ENCODE results near the gene TM2D3.

TM2D3 gene

GRCh38 chr15:101599091-101599490 lies 53.1 kb downstream of the TM2D3 start:
- H3K4me1 ChIP-seq (ENCODE audit: insufficient read depth, low read length), result peaks cover 8% of the 10 kb centered on the region

GRCh38 chr15:101597360-101597928 lies 54.7 kb downstream of the TM2D3 start:
- Histone ChIP-seq H3K4me1 (ENCODE audit: insufficient read depth, low read length) (peaks cover 8% of the 10 kb centered on the region), H3K36me3 (ENCODE audit: insufficient read depth, low read length) (no peaks in the 10 kb centered on the region), H3K9me3 (ENCODE audit: low read length) (peaks cover 2% of the 10 kb centered on the region), H2AFZ (ENCODE audit: low read depth, low read length) (no peak overlapping the region), H3K27me3 (ENCODE audit: insufficient read depth, low read length) (no peaks in the 10 kb centered on the region), H3K4me3 (ENCODE audit: low read length) (no peak overlapping the region)

More at GRCh38 chr15:101599091-101599490, 53.1 kb downstream of the TM2D3 start:
- no peak overlapping the region for H2AFZ ChIP-seq (ENCODE audit: low read depth, low read length)
- no peak overlapping the region for H3K4me3 ChIP-seq (ENCODE audit: low read length)
- H3K9me3 ChIP-seq (ENCODE audit: low read length), result peaks cover 2% of the 10 kb centered on the region
- no peaks in the 10 kb centered on the region for H3K36me3 ChIP-seq (ENCODE audit: insufficient read depth, low read length)
- no peaks in the 10 kb centered on the region for H3K27me3 ChIP-seq (ENCODE audit: insufficient read depth, low read length)

GRCh38 chr15:101596633-101597032 lies 55.5 kb downstream of the TM2D3 start:
- Histone ChIP-seq H3K9me3 (ENCODE audit: low read length) (peaks cover 2% of the 10 kb centered on the region), H3K36me3 (ENCODE audit: insufficient read depth, low read length) (no peaks in the 10 kb centered on the region), H2AFZ (ENCODE audit: low read depth, low read length) (no peak overlapping the region), H3K4me1 (ENCODE audit: insufficient read depth, low read length) (peaks cover 8% of the 10 kb centered on the region), H3K27me3 (ENCODE audit: insufficient read depth, low read length) (no peaks in the 10 kb centered on the region), H3K4me3 (ENCODE audit: low read length) (no peak overlapping the region)
